Esophagus squamous epithelium (tissue), 4 donors: Measurements from ENCODE around the gene NACA.
"Not testable (repeated sequence)": the region's sequence is repeated elsewhere in the genome, so short reads cannot be mapped to it uniquely, and the experiment has no call there.

Experiments
- CTCF ChIP-seq, 6 experiments: fragments of 450-650 bp in 4 of 6; fragments of 200-600 bp in 2 of 6; sonication (generic) in 2 of 6; IDR thresholded peaks; one replicate each; pipeline ENCODE4 v1.5.1; 2016 to 2019; ENCODE audit warnings: antibody characterized with exemption in 6 of 6, mild to moderate bottlenecking in 4 of 6, moderate library complexity in 4 of 6
- POLR2A ChIP-seq, 4 donors: fragments of 450-650 bp; IDR thresholded peaks; one replicate each; pipeline ENCODE4 v1.6.1; 2017; ENCODE audit warnings: antibody characterized with exemption in 4 of 4, mild to moderate bottlenecking in 4 of 4, moderate library complexity in 3 of 4

GRCh38 chr12:56726196-56726675 is 1.1 kb upstream of the NACA start:
- not testable (repeated sequence) for TF ChIP-seq CTCF, POLR2A (IDR thresholded peaks at IDR 0.05)
